Panc1 (cell line): Measurements from ENCODE around the gene RANGAP1. TPM values are rescaled to one million over a fixed set of nuclear protein-coding genes. Genes with fewer than 3 reads are reported as not detected.

Experiments
- ATAC-seq: fragments of 200-7000 bp; cut with Tn5 transposase; 2 replicates; pipeline ENCODE4 v1.9.1; 2020; ENCODE audit warnings: mild to moderate bottlenecking, moderate library complexity
- BruUV-seq: library from RNA; stranded (reverse); fragments of 400-500 nt; replicated peaks from 2 replicates; lab custom pipeline; 2021; lab: Mats Ljungman, UMichigan
- CTCF ChIA-PET: fragments of 300-600 bp; sonication (Branson Sonifier 250); formaldehyde crosslinking; loops from one replicate; lab custom pipeline; 2022; ENCODE audit warnings: antibody characterized with exemption; lab: Charles Lee
- POLR2A ChIA-PET: fragments of 300-600 bp; sonication (Branson Sonifier 250); formaldehyde crosslinking; loops from one replicate; lab custom pipeline; 2022; ENCODE audit warnings: antibody characterized with exemption; lab: Charles Lee
- DNase-seq: peaks from one replicate; pipeline ENCODE4 v3.0.0-alpha.2; 2010; ENCODE audit warnings: low read depth, low spot score
- H3K27ac ChIP-seq: 2 replicates; pipeline ENCODE4 v1.5.1; 2011; ENCODE audit warnings: mild to moderate bottlenecking, low read length, inconsistent platforms
- H3K27me3 ChIP-seq: fragments of 200-500 bp; sonication (Bioruptor generic); 2 replicates; pipeline ENCODE4 v1.6.0; 2014; ENCODE audit warnings: low read length, inconsistent platforms; ENCODE audit not compliant: control insufficient read depth, insufficient read depth
- H3K36me3 ChIP-seq: fragments of 200-500 bp; sonication (Bioruptor generic); 2 replicates; pipeline ENCODE4 v1.5.1; 2014; ENCODE audit warnings: inconsistent platforms, mild to moderate bottlenecking, low read length, moderate library complexity; ENCODE audit not compliant: control insufficient read depth, insufficient read depth
- H3K4me1 ChIP-seq: 2 replicates; pipeline ENCODE4 v1.5.1; 2011; ENCODE audit warnings: inconsistent platforms, mild to moderate bottlenecking, low read length, moderate library complexity; ENCODE audit not compliant: control insufficient read depth, insufficient read depth
- H3K4me3 ChIP-seq, 2 experiments: 2 replicates each; pipeline ENCODE4 v1.5.1; 2011 to 2012; ENCODE audit warnings: low read depth in 2 of 2, low read length in 2 of 2, mild to moderate bottlenecking in 2 of 2, inconsistent platforms in 1 of 2, moderate library complexity in 1 of 2
- H3K9me3 ChIP-seq: fragments of 200-500 bp; sonication (Bioruptor generic); 2 replicates; pipeline ENCODE4 v1.5.1; 2014; ENCODE audit warnings: low read depth, mild to moderate bottlenecking, inconsistent platforms, low read length, moderate library complexity; ENCODE audit not compliant: control insufficient read depth, insufficient read depth
- POLR2AphosphoS5 ChIP-seq: IDR thresholded peaks from 2 replicates; pipeline ENCODE4 v1.6.1; 2012; ENCODE audit warnings: mild to moderate bottlenecking, low read depth, low read length, moderate library complexity
- SIN3A ChIP-seq: IDR thresholded peaks from 2 replicates; pipeline ENCODE4 v1.6.1; 2012; ENCODE audit warnings: low read depth, mild to moderate bottlenecking, low read length, moderate library complexity, borderline replicate concordance; ENCODE audit not compliant: insufficient read depth
- TCF7L2 ChIP-seq: IDR thresholded peaks from 2 replicates; pipeline ENCODE4 v1.6.1; 2011; ENCODE audit warnings: mild to moderate bottlenecking, low read depth, low read length, inconsistent platforms
- in situ Hi-C: cut with HindIII; loops from 2 replicates; pipeline ENCODE4 v1.10.0; 2016; ENCODE audit warnings: low sequenced_read_pairs, low pct_unique_long_range_greater_than_20kb
- intact Hi-C: fragments of 100-400 bp; cut with micrococcal nuclease; formaldehyde crosslinking; loops from one replicate; pipeline ENCODE4 v1.10.0; 2022; ENCODE audit not compliant: unreplicated experiment
- total RNA-seq: library from RNA; stranded (reverse); gene quantifications from one replicate; pipeline ENCODE4 v1.2.1, GENCODE V29; 2021; ENCODE audit not compliant: unreplicated experiment
- TF ChIP-seq, protein P1 (sequence below): fragments of 450-650 bp; IDR thresholded peaks from 2 replicates; pipeline ENCODE4 v1.5.1; 2017; ENCODE audit warnings: mild to moderate bottlenecking
- TF ChIP-seq, protein P2 (sequence below), 2 experiments: IDR thresholded peaks; 2 replicates each; pipeline ENCODE4 v1.6.1; 2011 to 2012; ENCODE audit warnings: low read depth in 2 of 2, control low read depth in 1 of 2, low read length in 1 of 2, mild to moderate bottlenecking in 1 of 2, moderate library complexity in 1 of 2; ENCODE audit not compliant: insufficient read depth in 1 of 2

Gene RANGAP1
- total RNA-seq, 1 experiment from 2014 or later, result 140 TPM

- TF ChIP-seq, protein P1, sequence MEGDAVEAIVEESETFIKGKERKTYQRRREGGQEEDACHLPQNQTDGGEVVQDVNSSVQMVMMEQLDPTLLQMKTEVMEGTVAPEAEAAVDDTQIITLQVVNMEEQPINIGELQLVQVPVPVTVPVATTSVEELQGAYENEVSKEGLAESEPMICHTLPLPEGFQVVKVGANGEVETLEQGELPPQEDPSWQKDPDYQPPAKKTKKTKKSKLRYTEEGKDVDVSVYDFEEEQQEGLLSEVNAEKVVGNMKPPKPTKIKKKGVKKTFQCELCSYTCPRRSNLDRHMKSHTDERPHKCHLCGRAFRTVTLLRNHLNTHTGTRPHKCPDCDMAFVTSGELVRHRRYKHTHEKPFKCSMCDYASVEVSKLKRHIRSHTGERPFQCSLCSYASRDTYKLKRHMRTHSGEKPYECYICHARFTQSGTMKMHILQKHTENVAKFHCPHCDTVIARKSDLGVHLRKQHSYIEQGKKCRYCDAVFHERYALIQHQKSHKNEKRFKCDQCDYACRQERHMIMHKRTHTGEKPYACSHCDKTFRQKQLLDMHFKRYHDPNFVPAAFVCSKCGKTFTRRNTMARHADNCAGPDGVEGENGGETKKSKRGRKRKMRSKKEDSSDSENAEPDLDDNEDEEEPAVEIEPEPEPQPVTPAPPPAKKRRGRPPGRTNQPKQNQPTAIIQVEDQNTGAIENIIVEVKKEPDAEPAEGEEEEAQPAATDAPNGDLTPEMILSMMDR, result no peak
- no peak for TF ChIP-seq TCF7L2
- Histone ChIP-seq H3K4me3 (no peak overlapping the region), H3K36me3 (peaks cover 12% of the 10 kb centered on the region), H3K27ac (no peak overlapping the region), H3K9me3 (no peaks in the 10 kb centered on the region), H3K4me1 (no peaks in the 10 kb centered on the region), H3K27me3 (no peaks in the 10 kb centered on the region)
- intact Hi-C loops, result no loop called here
- no peak for DNase-seq
- ATAC-seq, result no peak
- CTCF ChIA-PET, result no interaction called here
- POLR2A ChIA-PET, result no interaction called here
- no TSS peak for BruUV-seq
- in situ Hi-C loops, result no loop called here
These were observed 22.3 kb downstream of the RANGAP1 start for GRCh38 chr22:41263704-41264103.

GRCh38 chr22:41262250-41262765 is 23.7 kb downstream of the RANGAP1 start:
- intact Hi-C loops, result no loop called here
- DNase-seq (no peak), ATAC-seq (no peak)
- CTCF ChIA-PET, result interaction anchor here (0.6 kb wide), 1 partner anchor 228 kb away, joined by 3 read pairs; no protein-coding TSS in a partner anchor
- in situ Hi-C loops, result no loop called here
- H3K9me3 ChIP-seq, result no peaks in the 10 kb centered on the region
- TF ChIP-seq TCF7L2, result no peak
- TF ChIP-seq, protein P1, result no peak
- no peak for TF ChIP-seq POLR2AphosphoS5
- no peak for TF ChIP-seq SIN3A
- TF ChIP-seq, protein P2, sequence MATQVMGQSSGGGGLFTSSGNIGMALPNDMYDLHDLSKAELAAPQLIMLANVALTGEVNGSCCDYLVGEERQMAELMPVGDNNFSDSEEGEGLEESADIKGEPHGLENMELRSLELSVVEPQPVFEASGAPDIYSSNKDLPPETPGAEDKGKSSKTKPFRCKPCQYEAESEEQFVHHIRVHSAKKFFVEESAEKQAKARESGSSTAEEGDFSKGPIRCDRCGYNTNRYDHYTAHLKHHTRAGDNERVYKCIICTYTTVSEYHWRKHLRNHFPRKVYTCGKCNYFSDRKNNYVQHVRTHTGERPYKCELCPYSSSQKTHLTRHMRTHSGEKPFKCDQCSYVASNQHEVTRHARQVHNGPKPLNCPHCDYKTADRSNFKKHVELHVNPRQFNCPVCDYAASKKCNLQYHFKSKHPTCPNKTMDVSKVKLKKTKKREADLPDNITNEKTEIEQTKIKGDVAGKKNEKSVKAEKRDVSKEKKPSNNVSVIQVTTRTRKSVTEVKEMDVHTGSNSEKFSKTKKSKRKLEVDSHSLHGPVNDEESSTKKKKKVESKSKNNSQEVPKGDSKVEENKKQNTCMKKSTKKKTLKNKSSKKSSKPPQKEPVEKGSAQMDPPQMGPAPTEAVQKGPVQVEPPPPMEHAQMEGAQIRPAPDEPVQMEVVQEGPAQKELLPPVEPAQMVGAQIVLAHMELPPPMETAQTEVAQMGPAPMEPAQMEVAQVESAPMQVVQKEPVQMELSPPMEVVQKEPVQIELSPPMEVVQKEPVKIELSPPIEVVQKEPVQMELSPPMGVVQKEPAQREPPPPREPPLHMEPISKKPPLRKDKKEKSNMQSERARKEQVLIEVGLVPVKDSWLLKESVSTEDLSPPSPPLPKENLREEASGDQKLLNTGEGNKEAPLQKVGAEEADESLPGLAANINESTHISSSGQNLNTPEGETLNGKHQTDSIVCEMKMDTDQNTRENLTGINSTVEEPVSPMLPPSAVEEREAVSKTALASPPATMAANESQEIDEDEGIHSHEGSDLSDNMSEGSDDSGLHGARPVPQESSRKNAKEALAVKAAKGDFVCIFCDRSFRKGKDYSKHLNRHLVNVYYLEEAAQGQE (IDR thresholded peaks at IDR 0.05; ENCODE audit: insufficient read depth in 1 of 2, low read depth in 2 of 2, low read length in 1 of 2), result no peak
- H3K27ac ChIP-seq, result 0 out of 2 replicates have a peak overlapping the region, but pooled peaks have one; percentile 7
- BruUV-seq, result no TSS peak
- H3K4me3 ChIP-seq, result no peak overlapping the region
- H3K36me3 ChIP-seq, result peaks cover 12% of the 10 kb centered on the region
- POLR2A ChIA-PET, result no interaction called here
- H3K4me1 ChIP-seq, result peaks cover 7% of the 10 kb centered on the region
- no peaks in the 10 kb centered on the region for H3K27me3 ChIP-seq
